GM12878 (cell line): ENCODE measurements around the gene SATB2. TPM values are rescaled to one million over a fixed set of nuclear protein-coding genes. Genes with fewer than 3 reads are reported as not detected.

Source experiments
- BACH1 ChIP-seq: fragments of 450-650 bp; IDR thresholded peaks from 2 replicates; pipeline ENCODE4 v1.6.1; 2017; ENCODE audit warnings: mild to moderate bottlenecking, borderline replicate concordance
- CBX5 ChIP-seq: sonication (generic); IDR thresholded peaks from 2 replicates; pipeline ENCODE4 v1.6.1; 2016; ENCODE audit warnings: low read depth, moderate library complexity, mild to moderate bottlenecking, inconsistent platforms
- FOXK2 ChIP-seq: fragments of 450-650 bp; IDR thresholded peaks from 2 replicates; pipeline ENCODE4 v1.6.1; 2017; ENCODE audit warnings: mild to moderate bottlenecking, moderate library complexity
- IKZF1 ChIP-seq: fragments of 450-650 bp; conservative IDR thresholded peaks from 2 replicates; pipeline ENCODE4 v1.6.1; 2017; ENCODE audit warnings: antibody characterized with exemption, mild to moderate bottlenecking
- IRF4 ChIP-seq: IDR thresholded peaks from 2 replicates; pipeline ENCODE4 v1.6.1; 2011; ENCODE audit warnings: low read depth, low read length
- JUNB ChIP-seq: IDR thresholded peaks from 2 replicates; pipeline ENCODE4 v1.6.1; 2016; ENCODE audit warnings: antibody characterized with exemption, mild to moderate bottlenecking
- MEF2A ChIP-seq: IDR thresholded peaks from 2 replicates; pipeline ENCODE4 v1.6.1; 2011; ENCODE audit warnings: low read depth, mild to moderate bottlenecking, low read length, moderate library complexity; ENCODE audit not compliant: insufficient read depth
- MXI1 ChIP-seq: fragments of 150-350 bp; IDR thresholded peaks from 2 replicates; pipeline ENCODE4 v1.6.1; 2011; ENCODE audit warnings: low read depth, mild to moderate bottlenecking, inconsistent platforms, low read length, improper control_type of control experiment
- NR2F1 ChIP-seq: fragments of 450-650 bp; conservative IDR thresholded peaks from 2 replicates; pipeline ENCODE4 v1.6.1; 2017; ENCODE audit warnings: mild to moderate bottlenecking
- RB1 ChIP-seq: fragments of 450-650 bp; formaldehyde crosslinking; IDR thresholded peaks from 2 replicates; pipeline ENCODE4 v1.6.1; 2017; ENCODE audit warnings: mild to moderate bottlenecking, borderline replicate concordance
- SIN3A ChIP-seq: IDR thresholded peaks from 2 replicates; pipeline ENCODE4 v1.6.1; 2012; ENCODE audit warnings: low read depth, low read length, improper control_type of control experiment
- SMAD1 ChIP-seq: fragments of 450-650 bp; IDR thresholded peaks from 2 replicates; pipeline ENCODE4 v1.6.1; 2018; ENCODE audit warnings: mild to moderate bottlenecking, low read depth; ENCODE audit not compliant: partially characterized antibody
- TCF12 ChIP-seq: IDR thresholded peaks from 2 replicates; pipeline ENCODE4 v1.6.1; 2011; ENCODE audit warnings: low read depth, mild to moderate bottlenecking, low read length
- TCF3 ChIP-seq: IDR thresholded peaks from 2 replicates; pipeline ENCODE4 v1.6.1; 2012; ENCODE audit warnings: low read depth, mild to moderate bottlenecking, low read length, borderline replicate concordance; ENCODE audit not compliant: insufficient read depth
- YY1 ChIP-seq: IDR thresholded peaks from 2 replicates; pipeline ENCODE4 v1.6.1; 2011; ENCODE audit warnings: low read depth, mild to moderate bottlenecking, low read length
- ZNF207 ChIP-seq: fragments of 450-650 bp; IDR thresholded peaks from 2 replicates; pipeline ENCODE4 v1.6.1; 2014; ENCODE audit warnings: antibody characterized with exemption, mild to moderate bottlenecking, borderline replicate concordance
- polyA plus RNA-seq, 11 experiments: library from polyadenylated mRNA; depleted of rRNA in 4 of 11; unstranded in 6 of 11; stranded (reverse) in 5 of 11; fragments of >200 nt; fragmentation: Nextera tagmentation in 4 of 11; fragmentation: Illumina TruSeq in 1 of 11; extraction: Ambion mirVana in 4 of 11; extraction: Trizol in 1 of 11; gene quantifications; 1 replicate in 1 of 11; 2 replicates in 10 of 11; pipeline versions ENCODE4 v1.2.1 to v1.2.3, GENCODE V29; 2011 to 2016; ENCODE audit warnings: inconsistent platforms in 2 of 11, missing spikeins in 2 of 11, low read depth in 1 of 11
- total RNA-seq, 4 experiments: library from RNA; depleted of rRNA in 3 of 4; stranded (reverse); fragments of >200 nt in 3 of 4; fragmentation: Illumina TruSeq in 1 of 4; extraction: Trizol in 1 of 4; gene quantifications; 2 replicates each; pipeline versions ENCODE4 v1.2.1 to v1.2.3, GENCODE V29; 2013 to 2021
- TF ChIP-seq, protein P1 (sequence below): IDR thresholded peaks from 2 replicates; pipeline ENCODE4 v1.6.1; 2011; ENCODE audit warnings: mild to moderate bottlenecking, low read depth, low read length, moderate library complexity; ENCODE audit not compliant: insufficient replicate concordance
- TF ChIP-seq, protein P2 (sequence below): IDR thresholded peaks from 2 replicates; pipeline ENCODE4 v1.6.1; 2011; ENCODE audit warnings: low read depth, low read length, improper control_type of control experiment, borderline replicate concordance
- TF ChIP-seq, protein P3 (sequence below): fragments of 450-650 bp; IDR thresholded peaks from 2 replicates; pipeline ENCODE4 v1.6.1; 2017; ENCODE audit warnings: low read depth, mild to moderate bottlenecking, moderate library complexity
- TF ChIP-seq, protein P4 (sequence below): IDR thresholded peaks from 2 replicates; pipeline ENCODE4 v1.6.1; 2011; ENCODE audit warnings: borderline replicate concordance, low read depth, mild to moderate bottlenecking, moderate library complexity, low read length; ENCODE audit not compliant: insufficient read depth, poor library complexity, severe bottlenecking
- TF ChIP-seq, protein P5 (sequence below): fragments of 450-650 bp; IDR thresholded peaks from 2 replicates; pipeline ENCODE4 v1.6.1; 2016; ENCODE audit warnings: mild to moderate bottlenecking
- TF ChIP-seq, protein P6 (sequence below): IDR thresholded peaks from 2 replicates; pipeline ENCODE4 v1.6.1; 2012; ENCODE audit warnings: low read length, inconsistent platforms

SATB2 gene
- total and polyA plus RNA-seq, 10 of the 15 experiments (the other 5 are each of a cell fraction or from before 2014, with no cell fraction given) = 0.03 to 0.56 (median 0.08) TPM; not detected in 3

DNA sequence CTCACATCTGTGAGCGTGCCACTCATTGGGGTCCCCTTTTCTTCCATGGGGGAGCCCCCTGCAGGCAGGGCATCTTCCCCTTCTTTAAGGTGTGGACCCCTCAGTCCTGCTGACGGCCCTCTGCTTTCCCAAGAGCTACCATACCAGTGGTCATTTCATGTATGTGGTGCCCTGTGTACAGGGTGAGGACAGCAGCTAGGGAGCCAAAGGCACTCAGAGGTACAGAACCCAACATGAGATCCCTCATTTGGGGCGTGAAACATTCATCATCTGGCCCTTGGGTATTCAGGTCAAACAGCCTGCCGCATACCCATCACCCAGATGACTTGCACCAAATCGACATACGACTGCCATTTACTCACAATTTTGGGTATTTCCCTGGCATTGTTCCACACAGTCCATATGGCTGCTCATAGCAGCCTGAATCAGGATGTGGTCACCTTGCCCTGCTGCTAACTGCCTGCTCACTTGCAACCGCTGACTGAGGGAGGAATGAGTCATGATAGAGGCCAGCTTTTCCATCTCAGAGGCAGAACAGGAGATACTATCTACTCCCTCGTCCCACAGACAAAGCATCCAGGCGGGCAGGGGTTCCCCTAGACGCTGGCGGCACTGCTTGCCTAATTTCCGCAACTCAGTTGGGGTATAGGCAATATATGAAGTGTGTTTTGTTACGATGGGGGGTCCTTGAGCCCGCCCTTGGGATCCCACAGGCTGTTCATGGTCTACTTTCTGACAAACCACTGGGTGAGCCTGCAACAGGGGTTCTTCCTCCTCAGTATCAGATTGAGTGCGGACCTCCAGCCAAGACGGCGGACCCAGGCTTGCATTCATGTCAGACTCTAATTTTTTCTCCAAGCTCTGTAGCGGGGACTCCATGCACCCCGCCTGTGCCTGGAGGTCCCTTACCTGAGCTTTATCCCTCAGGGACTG is 228.6 kb downstream of the SATB2 start (continued):
- TF ChIP-seq NR2F1 (peak; percentile 81), RB1 (no peak), YY1 (0 out of 2 replicates have a peak, but pooled peaks have one; percentile 30), IKZF1 (peak; percentile 97), MEF2A (no peak), MXI1 (peak; percentile 51; the same call in 1 of the 2 replicates), SIN3A (no peak), TCF12 (peak; percentile 90), TCF3 (peak; percentile 26; the same call in 1 of the 2 replicates), SMAD1 (peak; percentile 59), IRF4 (peak; percentile 85), ZNF207 (no peak), JUNB (peak; percentile 35; the same call in 1 of the 2 replicates), FOXK2 (no peak), BACH1 (peak; percentile 91), CBX5 (peak; percentile 46; the same call in 1 of the 2 replicates)
- TF ChIP-seq, protein P1, sequence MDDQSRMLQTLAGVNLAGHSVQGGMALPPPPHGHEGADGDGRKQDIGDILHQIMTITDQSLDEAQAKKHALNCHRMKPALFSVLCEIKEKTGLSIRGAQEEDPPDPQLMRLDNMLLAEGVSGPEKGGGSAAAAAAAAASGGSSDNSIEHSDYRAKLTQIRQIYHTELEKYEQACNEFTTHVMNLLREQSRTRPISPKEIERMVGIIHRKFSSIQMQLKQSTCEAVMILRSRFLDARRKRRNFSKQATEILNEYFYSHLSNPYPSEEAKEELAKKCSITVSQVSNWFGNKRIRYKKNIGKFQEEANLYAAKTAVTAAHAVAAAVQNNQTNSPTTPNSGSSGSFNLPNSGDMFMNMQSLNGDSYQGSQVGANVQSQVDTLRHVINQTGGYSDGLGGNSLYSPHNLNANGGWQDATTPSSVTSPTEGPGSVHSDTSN = peak; percentile 11
- TF ChIP-seq, protein P2, sequence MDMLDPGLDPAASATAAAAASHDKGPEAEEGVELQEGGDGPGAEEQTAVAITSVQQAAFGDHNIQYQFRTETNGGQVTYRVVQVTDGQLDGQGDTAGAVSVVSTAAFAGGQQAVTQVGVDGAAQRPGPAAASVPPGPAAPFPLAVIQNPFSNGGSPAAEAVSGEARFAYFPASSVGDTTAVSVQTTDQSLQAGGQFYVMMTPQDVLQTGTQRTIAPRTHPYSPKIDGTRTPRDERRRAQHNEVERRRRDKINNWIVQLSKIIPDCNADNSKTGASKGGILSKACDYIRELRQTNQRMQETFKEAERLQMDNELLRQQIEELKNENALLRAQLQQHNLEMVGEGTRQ = no peak
- TF ChIP-seq, protein P3, sequence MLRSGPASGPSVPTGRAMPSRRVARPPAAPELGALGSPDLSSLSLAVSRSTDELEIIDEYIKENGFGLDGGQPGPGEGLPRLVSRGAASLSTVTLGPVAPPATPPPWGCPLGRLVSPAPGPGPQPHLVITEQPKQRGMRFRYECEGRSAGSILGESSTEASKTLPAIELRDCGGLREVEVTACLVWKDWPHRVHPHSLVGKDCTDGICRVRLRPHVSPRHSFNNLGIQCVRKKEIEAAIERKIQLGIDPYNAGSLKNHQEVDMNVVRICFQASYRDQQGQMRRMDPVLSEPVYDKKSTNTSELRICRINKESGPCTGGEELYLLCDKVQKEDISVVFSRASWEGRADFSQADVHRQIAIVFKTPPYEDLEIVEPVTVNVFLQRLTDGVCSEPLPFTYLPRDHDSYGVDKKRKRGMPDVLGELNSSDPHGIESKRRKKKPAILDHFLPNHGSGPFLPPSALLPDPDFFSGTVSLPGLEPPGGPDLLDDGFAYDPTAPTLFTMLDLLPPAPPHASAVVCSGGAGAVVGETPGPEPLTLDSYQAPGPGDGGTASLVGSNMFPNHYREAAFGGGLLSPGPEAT = peak; percentile 94
- TF ChIP-seq, protein P4, sequence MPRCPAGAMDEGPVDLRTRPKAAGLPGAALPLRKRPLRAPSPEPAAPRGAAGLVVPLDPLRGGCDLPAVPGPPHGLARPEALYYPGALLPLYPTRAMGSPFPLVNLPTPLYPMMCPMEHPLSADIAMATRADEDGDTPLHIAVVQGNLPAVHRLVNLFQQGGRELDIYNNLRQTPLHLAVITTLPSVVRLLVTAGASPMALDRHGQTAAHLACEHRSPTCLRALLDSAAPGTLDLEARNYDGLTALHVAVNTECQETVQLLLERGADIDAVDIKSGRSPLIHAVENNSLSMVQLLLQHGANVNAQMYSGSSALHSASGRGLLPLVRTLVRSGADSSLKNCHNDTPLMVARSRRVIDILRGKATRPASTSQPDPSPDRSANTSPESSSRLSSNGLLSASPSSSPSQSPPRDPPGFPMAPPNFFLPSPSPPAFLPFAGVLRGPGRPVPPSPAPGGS = peak; percentile 19
- TF ChIP-seq, protein P5, sequence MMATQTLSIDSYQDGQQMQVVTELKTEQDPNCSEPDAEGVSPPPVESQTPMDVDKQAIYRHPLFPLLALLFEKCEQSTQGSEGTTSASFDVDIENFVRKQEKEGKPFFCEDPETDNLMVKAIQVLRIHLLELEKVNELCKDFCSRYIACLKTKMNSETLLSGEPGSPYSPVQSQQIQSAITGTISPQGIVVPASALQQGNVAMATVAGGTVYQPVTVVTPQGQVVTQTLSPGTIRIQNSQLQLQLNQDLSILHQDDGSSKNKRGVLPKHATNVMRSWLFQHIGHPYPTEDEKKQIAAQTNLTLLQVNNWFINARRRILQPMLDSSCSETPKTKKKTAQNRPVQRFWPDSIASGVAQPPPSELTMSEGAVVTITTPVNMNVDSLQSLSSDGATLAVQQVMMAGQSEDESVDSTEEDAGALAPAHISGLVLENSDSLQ = peak; percentile 69
- TF ChIP-seq, protein P6, sequence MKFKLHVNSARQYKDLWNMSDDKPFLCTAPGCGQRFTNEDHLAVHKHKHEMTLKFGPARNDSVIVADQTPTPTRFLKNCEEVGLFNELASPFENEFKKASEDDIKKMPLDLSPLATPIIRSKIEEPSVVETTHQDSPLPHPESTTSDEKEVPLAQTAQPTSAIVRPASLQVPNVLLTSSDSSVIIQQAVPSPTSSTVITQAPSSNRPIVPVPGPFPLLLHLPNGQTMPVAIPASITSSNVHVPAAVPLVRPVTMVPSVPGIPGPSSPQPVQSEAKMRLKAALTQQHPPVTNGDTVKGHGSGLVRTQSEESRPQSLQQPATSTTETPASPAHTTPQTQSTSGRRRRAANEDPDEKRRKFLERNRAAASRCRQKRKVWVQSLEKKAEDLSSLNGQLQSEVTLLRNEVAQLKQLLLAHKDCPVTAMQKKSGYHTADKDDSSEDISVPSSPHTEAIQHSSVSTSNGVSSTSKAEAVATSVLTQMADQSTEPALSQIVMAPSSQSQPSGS = peak; percentile 59
